ENCODE results near the gene GSTM2.

The GSTM2 gene

DNA sequence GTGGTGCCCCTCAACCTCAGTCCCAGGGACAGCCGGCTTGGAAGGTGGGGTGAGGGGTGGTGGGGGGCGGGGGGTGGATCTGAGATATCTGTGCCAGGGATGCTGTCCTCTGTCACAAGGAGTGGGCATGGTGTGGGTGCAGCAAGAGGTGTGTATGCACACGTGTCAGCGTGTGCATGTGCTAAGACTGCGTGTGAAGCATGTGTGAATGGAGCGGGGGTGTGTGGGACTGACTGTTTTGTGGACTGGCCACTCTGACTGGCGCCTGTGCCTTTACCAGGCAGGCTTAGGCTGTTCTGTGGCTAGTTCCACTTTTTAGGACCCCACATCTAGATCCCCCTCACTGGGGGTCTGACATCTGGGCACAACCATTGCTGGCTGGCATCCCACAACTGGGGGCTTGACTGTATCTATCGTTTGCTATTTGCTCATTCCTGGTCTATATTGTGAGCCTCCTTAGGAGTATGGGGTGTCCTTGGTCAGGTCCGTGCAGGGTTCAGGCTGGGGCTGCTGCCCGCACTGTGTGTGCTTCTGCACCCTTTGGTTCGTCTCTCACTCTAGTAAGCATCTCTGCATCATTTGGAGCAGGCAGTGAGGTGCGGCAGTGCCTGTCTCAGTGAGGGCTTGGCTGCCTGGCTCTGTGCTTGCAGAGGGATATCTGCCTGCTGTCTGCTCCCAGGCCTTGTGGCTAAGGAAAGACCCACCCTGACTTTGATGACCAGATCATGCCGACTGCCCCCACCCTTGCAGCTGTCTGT is 46.3 kb upstream of the GSTM2 start:
- DNase-seq (ENCODE audit: low spot score), result no peak
- H3K27ac ChIP-seq, result peak overlapping the region; percentile 88
- TF ChIP-seq, protein P1, sequence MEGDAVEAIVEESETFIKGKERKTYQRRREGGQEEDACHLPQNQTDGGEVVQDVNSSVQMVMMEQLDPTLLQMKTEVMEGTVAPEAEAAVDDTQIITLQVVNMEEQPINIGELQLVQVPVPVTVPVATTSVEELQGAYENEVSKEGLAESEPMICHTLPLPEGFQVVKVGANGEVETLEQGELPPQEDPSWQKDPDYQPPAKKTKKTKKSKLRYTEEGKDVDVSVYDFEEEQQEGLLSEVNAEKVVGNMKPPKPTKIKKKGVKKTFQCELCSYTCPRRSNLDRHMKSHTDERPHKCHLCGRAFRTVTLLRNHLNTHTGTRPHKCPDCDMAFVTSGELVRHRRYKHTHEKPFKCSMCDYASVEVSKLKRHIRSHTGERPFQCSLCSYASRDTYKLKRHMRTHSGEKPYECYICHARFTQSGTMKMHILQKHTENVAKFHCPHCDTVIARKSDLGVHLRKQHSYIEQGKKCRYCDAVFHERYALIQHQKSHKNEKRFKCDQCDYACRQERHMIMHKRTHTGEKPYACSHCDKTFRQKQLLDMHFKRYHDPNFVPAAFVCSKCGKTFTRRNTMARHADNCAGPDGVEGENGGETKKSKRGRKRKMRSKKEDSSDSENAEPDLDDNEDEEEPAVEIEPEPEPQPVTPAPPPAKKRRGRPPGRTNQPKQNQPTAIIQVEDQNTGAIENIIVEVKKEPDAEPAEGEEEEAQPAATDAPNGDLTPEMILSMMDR (conservative IDR thresholded peaks at IDR 0.05; ENCODE audit: low read depth), result no peak
- CTCF ChIA-PET, result no interaction called here
- POLR2A ChIA-PET (ENCODE audit: low non-redundant PET), result no interaction called here

DNA sequence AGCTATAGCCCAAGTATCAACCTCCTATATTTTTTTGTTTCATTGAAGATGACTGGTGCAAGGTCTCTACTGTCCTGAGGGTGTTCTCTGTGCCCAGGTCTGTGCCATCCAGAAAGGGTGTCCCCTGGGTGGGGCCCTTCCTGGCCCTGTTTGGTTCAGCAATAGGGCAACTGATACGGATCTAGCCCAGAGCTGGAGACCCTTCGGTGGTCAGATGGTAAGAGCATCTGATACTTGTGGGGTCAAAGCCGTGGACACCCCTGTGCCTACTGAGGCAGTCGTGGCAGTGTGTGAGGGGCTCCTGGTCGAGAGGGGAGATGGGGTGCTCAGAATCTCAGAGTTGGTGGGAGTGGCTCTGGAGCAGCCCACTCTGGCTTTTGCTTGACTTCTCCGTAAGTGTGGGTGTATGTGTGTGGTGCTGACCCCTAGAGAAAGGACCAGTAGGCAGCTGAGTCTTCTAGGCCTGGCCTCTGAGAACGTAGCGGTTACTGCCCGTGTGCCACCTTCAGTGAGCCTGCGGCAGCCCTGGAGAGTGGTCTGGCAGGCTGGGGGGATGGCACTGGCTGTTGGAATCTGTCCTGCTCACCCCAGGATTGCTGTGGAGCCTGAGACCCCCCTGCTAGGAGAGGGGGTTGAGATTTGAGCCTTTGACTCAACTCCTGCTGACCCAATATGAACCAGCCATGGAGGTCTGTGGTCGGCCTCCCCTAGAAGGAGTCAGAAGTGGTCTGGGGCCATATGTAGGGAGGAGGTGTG is 45.5 kb upstream of the GSTM2 start:
- no peak for DNase-seq (ENCODE audit: low spot score)
- POLR2A ChIA-PET (ENCODE audit: low non-redundant PET), result no interaction called here
- TF ChIP-seq, protein P1 (conservative IDR thresholded peaks at IDR 0.05; ENCODE audit: low read depth), result no peak
- CTCF ChIA-PET, result interaction anchor here (1.1 kb wide), 1 partner anchor 17 kb away, joined by 5 read pairs; no protein-coding TSS in a partner anchor
- peak overlapping the region; percentile 88 for H3K27ac ChIP-seq

DNA sequence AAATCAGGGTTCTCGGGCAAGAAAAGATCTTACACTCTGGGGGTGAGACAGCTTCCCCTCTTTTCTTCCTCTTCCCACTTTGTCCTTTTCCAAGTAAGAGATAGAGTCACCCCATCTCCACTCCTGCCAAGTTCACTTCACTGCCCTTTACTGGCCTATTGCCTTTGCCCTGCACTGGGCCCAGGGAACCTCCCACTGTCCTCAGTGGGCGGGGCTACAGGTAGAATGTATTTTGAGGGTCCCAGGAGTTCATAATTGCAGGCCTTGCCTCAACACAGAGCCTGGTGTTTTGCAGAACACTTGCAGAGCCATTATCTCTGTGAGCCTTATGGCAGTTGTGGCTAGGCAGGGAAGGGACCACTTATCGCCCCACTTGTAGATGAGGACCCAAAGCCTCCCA is 45.0 kb upstream of the GSTM2 start:
- H3K27ac ChIP-seq, result peak overlapping the region; percentile 88
- ChIA-PET CTCF (interaction anchor here (1.1 kb wide), 1 partner anchor 17 kb away, joined by 5 read pairs; no protein-coding TSS in a partner anchor), POLR2A (ENCODE audit: low non-redundant PET) (no interaction called here)
- no peak for DNase-seq (ENCODE audit: low spot score)
- TF ChIP-seq, protein P1 (conservative IDR thresholded peaks at IDR 0.05; ENCODE audit: low read depth), result no peak

DNA sequence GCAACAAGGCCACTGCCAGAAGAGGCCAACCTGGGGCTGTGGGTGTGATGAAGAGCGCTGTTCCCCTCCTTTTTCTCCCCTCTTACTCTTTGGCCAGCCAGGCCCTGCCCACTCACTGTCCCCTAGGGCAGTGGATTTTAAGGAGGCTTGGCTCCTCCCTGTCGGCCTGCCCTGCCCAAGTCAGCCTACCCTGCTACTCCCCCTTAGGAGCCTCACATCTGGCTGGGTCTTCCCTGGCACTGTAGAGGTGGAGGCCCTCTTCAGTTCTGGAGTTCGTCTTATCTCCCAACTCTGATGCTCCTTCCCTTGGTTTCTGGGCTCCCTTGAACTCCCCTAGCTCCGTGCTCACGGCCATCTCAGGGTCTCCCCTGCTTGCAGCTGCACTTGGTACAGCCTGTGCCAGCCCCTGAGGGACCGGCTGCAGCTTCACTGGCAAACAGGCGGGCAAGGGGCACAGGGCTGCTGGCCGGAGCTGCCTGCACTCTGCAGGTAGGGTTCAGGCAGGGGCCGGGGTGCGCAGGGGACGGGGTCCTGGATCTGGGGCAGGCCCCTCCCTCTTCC is 44.2 kb upstream of the GSTM2 start:
- POLR2A ChIA-PET (ENCODE audit: low non-redundant PET), result no interaction called here
- CTCF ChIA-PET, result interaction anchor here (1.1 kb wide), 1 partner anchor 16 kb away, joined by 5 read pairs; no protein-coding TSS in a partner anchor
- peak overlapping the region; percentile 88 for H3K27ac ChIP-seq
- TF ChIP-seq, protein P1 (conservative IDR thresholded peaks at IDR 0.05; ENCODE audit: low read depth), result no peak
- no peak for DNase-seq (ENCODE audit: low spot score)

DNA sequence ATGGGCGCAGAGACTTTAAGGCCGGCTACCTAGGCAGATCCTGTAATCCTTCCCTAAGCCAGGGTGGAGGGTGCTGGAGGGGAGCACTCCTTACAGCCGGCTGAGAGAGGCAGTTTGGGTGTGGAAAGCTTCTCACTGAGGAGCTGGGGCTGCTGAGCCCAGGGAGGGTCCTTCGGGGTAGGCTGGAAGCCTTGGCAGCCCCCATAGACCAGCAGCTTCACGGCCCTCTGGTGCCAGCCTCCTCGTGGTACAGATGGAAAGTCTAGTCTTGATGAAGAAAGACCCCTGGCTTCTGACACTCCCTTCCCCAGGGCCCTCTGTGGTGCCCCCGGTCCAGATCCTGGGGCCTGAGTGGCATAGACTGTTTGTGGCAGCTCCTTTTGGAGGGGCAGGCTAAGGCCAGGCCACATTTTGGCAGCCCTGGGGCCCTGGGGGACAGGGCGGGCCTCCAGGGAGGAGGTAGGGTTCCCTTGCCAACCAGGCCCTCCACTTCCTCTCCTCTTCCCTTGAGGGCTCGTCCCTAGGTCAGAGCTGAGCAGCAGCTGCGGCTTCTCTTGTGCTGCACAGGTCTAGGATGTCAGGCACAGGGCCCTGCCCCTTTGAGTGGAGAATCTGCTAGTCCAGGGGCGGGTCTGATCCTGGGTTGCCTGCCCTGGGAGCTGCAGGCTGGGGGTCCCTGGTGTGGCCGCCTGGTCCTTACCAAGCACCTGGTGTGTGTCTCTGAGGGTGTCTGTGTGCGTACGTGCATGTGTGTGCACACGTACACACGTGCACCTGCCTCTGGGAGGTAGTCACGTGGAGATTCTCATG is 43.5 kb upstream of the GSTM2 start:
- ChIA-PET CTCF (no interaction called here), POLR2A (ENCODE audit: low non-redundant PET) (no interaction called here)
- DNase-seq (ENCODE audit: low spot score), result no peak
- TF ChIP-seq, protein P1 (conservative IDR thresholded peaks at IDR 0.05; ENCODE audit: low read depth), result no peak
- H3K27ac ChIP-seq, result peak overlapping the region; percentile 88

DNA sequence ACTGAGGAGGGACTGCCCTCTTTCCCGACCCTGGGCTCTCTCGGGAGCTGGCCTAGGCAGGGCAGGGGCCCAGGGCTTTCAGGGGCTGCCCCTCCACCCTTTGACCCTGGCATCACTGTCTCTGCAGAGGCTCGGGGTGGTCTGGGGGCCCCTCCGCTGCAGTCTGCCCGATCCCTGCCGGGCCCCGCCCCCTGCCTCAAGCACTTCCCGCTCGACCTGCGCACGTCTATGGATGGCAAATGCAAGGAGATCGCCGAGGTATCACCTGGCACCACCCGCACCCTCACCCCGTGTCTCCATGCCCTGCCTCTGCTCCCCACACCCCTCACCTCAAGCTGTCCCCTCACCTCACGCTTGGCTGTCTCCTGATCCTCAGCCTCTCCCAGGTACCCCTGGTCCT is 42.7 kb upstream of the GSTM2 start:
- H3K27ac ChIP-seq, result no peak overlapping the region; the same call in 1 of the 2 replicates
- TF ChIP-seq, protein P1 (conservative IDR thresholded peaks at IDR 0.05; ENCODE audit: low read depth), result no peak
- POLR2A ChIA-PET (ENCODE audit: low non-redundant PET), result no interaction called here
- CTCF ChIA-PET, result no interaction called here
- DNase-seq (ENCODE audit: low spot score), result no peak
